GM12878 (cell line): ENCODE results near the gene SLC15A5. TPM values are rescaled to one million over a fixed set of nuclear protein-coding genes. Genes with fewer than 3 reads are reported as not detected.

Source experiments
- CBX3 ChIP-seq: fragments of 200-600 bp; sonication (generic); IDR thresholded peaks from 2 replicates; pipeline ENCODE4 v1.6.1; 2016; ENCODE audit warnings: low read depth, borderline replicate concordance
- CTCF ChIP-seq, 3 experiments: IDR thresholded peaks in 2 of 3; conservative IDR thresholded peaks in 1 of 3; 2 replicates each; pipeline ENCODE4 v1.5.1; 2011; ENCODE audit warnings: low read depth in 3 of 3, low read length in 3 of 3, mild to moderate bottlenecking in 3 of 3, control low read depth in 2 of 3, moderate library complexity in 2 of 3, inconsistent platforms in 1 of 3, mixed read lengths in 1 of 3; ENCODE audit not compliant: control insufficient read depth in 2 of 3, insufficient read depth in 1 of 3; ENCODE audit errors: extremely low read depth in 1 of 3
- EED ChIP-seq: sonication (generic); IDR thresholded peaks from 2 replicates; pipeline ENCODE4 v1.6.1; 2016; ENCODE audit warnings: antibody characterized with exemption, low read depth
- ETV6 ChIP-seq, 2 experiments: fragments of 450-650 bp in 1 of 2; IDR thresholded peaks in 1 of 2; conservative IDR thresholded peaks in 1 of 2; 2 replicates each; pipeline ENCODE4 v1.6.1; 2014; ENCODE audit warnings: antibody characterized with exemption in 1 of 2, borderline replicate concordance in 1 of 2, low read depth in 1 of 2, mild to moderate bottlenecking in 1 of 2, moderate library complexity in 1 of 2
- MLLT1 ChIP-seq: fragments of 450-650 bp; IDR thresholded peaks from 2 replicates; pipeline ENCODE4 v1.6.1; 2016; ENCODE audit warnings: mild to moderate bottlenecking
- NFYB ChIP-seq: IDR thresholded peaks from 2 replicates; pipeline ENCODE4 v1.6.1; 2011; ENCODE audit warnings: low read depth, mild to moderate bottlenecking, low read length, improper control_type of control experiment, moderate library complexity; ENCODE audit not compliant: insufficient read depth
- NRF1 ChIP-seq: conservative IDR thresholded peaks from 2 replicates; pipeline ENCODE4 v1.6.1; 2011; ENCODE audit warnings: mild to moderate bottlenecking, low read depth, low read length, improper control_type of control experiment
- POU2F2 ChIP-seq: IDR thresholded peaks from 3 replicates; pipeline ENCODE4 v1.6.1; 2011; ENCODE audit warnings: low read depth, mild to moderate bottlenecking, low read length, borderline replicate concordance
- RAD51 ChIP-seq: fragments of 450-650 bp; IDR thresholded peaks from 2 replicates; pipeline ENCODE4 v1.6.1; 2016; ENCODE audit warnings: moderate library complexity, mild to moderate bottlenecking, inconsistent platforms
- RB1 ChIP-seq: fragments of 450-650 bp; formaldehyde crosslinking; IDR thresholded peaks from 2 replicates; pipeline ENCODE4 v1.6.1; 2017; ENCODE audit warnings: mild to moderate bottlenecking, borderline replicate concordance
- RCOR1 ChIP-seq: conservative IDR thresholded peaks from 2 replicates; pipeline ENCODE4 v1.6.1; 2012; ENCODE audit warnings: low read depth, low read length, improper control_type of control experiment
- RUNX3 ChIP-seq: IDR thresholded peaks from 2 replicates; pipeline ENCODE4 v1.6.1; 2012; ENCODE audit warnings: low read length, inconsistent platforms
- SMARCA5 ChIP-seq: fragments of 450-650 bp; IDR thresholded peaks from 2 replicates; pipeline ENCODE4 v1.6.1; 2017; ENCODE audit warnings: mild to moderate bottlenecking
- SMC3 ChIP-seq: IDR thresholded peaks from 2 replicates; pipeline ENCODE4 v1.6.1; 2011; ENCODE audit warnings: low read length, improper control_type of control experiment, borderline replicate concordance
- SREBF1 ChIP-seq: IDR thresholded peaks from 2 replicates; pipeline ENCODE4 v1.6.1; 2012; ENCODE audit warnings: mild to moderate bottlenecking, low read length
- STAT3 ChIP-seq: IDR thresholded peaks from 2 replicates; pipeline ENCODE4 v1.6.1; 2011; ENCODE audit warnings: low read depth, low read length, improper control_type of control experiment
- YY1 ChIP-seq: IDR thresholded peaks from 2 replicates; pipeline ENCODE4 v1.6.1; 2011; ENCODE audit warnings: low read depth, mild to moderate bottlenecking, low read length
- ZNF687 ChIP-seq: fragments of 450-650 bp; IDR thresholded peaks from 2 replicates; pipeline ENCODE4 v1.6.1; 2017; ENCODE audit warnings: mild to moderate bottlenecking, moderate library complexity
- polyA plus RNA-seq, 11 experiments: library from polyadenylated mRNA; depleted of rRNA in 4 of 11; unstranded in 6 of 11; stranded (reverse) in 5 of 11; fragments of >200 nt; fragmentation: Nextera tagmentation in 4 of 11; fragmentation: Illumina TruSeq in 1 of 11; extraction: Ambion mirVana in 4 of 11; extraction: Trizol in 1 of 11; gene quantifications; 1 replicate in 1 of 11; 2 replicates in 10 of 11; pipeline versions ENCODE4 v1.2.1 to v1.2.3, GENCODE V29; 2011 to 2016; ENCODE audit warnings: inconsistent platforms in 2 of 11, missing spikeins in 2 of 11, low read depth in 1 of 11
- total RNA-seq, 4 experiments: library from RNA; depleted of rRNA in 3 of 4; stranded (reverse); fragments of >200 nt in 3 of 4; fragmentation: Illumina TruSeq in 1 of 4; extraction: Trizol in 1 of 4; gene quantifications; 2 replicates each; pipeline versions ENCODE4 v1.2.1 to v1.2.3, GENCODE V29; 2013 to 2021
- TF ChIP-seq, protein P1 (sequence below): fragments of 450-650 bp; IDR thresholded peaks from 2 replicates; pipeline ENCODE4 v1.6.1; 2018; ENCODE audit warnings: borderline replicate concordance, mild to moderate bottlenecking; ENCODE audit not compliant: partially characterized antibody
- TF ChIP-seq, protein P2 (sequence below): fragments of 450-650 bp; IDR thresholded peaks from 2 replicates; pipeline ENCODE4 v1.6.1; 2014; ENCODE audit warnings: mild to moderate bottlenecking

The SLC15A5 gene
- total and polyA plus RNA-seq, 10 of the 15 experiments (the other 5 are each of a cell fraction or from before 2014, with no cell fraction given), result not detected

DNA sequence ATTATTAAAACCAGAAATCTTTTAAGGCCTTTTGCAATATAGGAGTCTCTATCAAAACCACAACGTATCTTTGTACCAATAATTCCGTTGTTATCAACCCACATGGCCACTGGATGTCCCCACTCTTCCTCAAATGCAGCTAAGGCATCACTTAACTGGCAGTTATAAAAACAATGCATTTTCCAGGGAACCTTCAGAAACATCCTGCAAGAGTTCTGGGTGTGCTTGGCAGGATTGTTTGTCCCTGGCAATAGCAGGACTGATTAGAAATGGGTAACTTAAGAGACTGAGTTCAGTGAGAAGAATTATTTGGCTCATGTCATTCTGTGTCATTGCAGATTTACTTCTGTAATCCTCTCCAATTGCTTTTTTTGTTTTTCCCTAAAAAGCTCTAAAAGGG is 112.0 kb downstream of the SLC15A5 start (continued):
- TF ChIP-seq ETV6 (conservative IDR thresholded peaks at IDR 0.05 in 1 of 2, IDR thresholded peaks at IDR 0.05 in 1 of 2; ENCODE audit: borderline replicate concordance in 1 of 2, low read depth in 1 of 2) (no peak), CBX3 (no peak), YY1 (no peak), MLLT1 (no peak), SMARCA5 (no peak), POU2F2 (no peak), ZNF687 (no peak), CTCF (IDR thresholded peaks at IDR 0.05 in 2 of 3, conservative IDR thresholded peaks at IDR 0.05 in 1 of 3; ENCODE audit: control insufficient read depth in 2 of 3, extremely low read depth in 1 of 3, insufficient read depth in 1 of 3, low read depth in 3 of 3, low read length in 3 of 3) (peak; percentile 27 to 69 (median 40); a peak in 4 of 6 replicates), NFYB (no peak), STAT3 (no peak), SREBF1 (no peak), EED (no peak), RUNX3 (0 out of 2 replicates have a peak, but pooled peaks have one; percentile 6), RCOR1 (no peak), RB1 (no peak), NRF1 (no peak), SMC3 (peak; percentile 63; the same call in 1 of the 2 replicates), RAD51 (no peak)
- TF ChIP-seq, protein P1, sequence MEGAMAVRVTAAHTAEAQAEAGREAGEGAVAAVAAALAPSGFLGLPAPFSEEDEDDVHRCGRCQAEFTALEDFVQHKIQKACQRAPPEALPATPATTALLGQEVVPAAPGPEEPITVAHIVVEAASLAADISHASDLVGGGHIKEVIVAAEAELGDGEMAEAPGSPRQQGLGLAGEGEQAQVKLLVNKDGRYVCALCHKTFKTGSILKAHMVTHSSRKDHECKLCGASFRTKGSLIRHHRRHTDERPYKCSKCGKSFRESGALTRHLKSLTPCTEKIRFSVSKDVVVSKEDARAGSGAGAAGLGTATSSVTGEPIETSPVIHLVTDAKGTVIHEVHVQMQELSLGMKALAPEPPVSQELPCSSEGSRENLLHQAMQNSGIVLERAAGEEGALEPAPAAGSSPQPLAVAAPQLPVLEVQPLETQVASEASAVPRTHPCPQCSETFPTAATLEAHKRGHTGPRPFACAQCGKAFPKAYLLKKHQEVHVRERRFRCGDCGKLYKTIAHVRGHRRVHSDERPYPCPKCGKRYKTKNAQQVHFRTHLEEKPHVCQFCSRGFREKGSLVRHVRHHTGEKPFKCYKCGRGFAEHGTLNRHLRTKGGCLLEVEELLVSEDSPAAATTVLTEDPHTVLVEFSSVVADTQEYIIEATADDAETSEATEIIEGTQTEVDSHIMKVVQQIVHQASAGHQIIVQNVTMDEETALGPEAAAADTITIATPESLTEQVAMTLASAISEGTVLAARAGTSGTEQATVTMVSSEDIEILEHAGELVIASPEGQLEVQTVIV, result no peak
- TF ChIP-seq, protein P2, sequence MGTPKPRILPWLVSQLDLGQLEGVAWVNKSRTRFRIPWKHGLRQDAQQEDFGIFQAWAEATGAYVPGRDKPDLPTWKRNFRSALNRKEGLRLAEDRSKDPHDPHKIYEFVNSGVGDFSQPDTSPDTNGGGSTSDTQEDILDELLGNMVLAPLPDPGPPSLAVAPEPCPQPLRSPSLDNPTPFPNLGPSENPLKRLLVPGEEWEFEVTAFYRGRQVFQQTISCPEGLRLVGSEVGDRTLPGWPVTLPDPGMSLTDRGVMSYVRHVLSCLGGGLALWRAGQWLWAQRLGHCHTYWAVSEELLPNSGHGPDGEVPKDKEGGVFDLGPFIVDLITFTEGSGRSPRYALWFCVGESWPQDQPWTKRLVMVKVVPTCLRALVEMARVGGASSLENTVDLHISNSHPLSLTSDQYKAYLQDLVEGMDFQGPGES, result no peak
